HG02678 (cell line): ENCODE measurements around the gene TMC2.

ENCODE experiments used
- ATAC-seq: cut with Tn5 transposase; IDR thresholded peaks from one replicate; pipeline ENCODE4 v1.9.1; 2021; ENCODE audit warnings: mild to moderate bottlenecking, moderate library complexity; ENCODE audit not compliant: unreplicated experiment

The TMC2 gene

GRCh38 chr20:2619337-2619736, 83.0 kb downstream of the TMC2 start:
- ATAC-seq, result no peak

- no peak for ATAC-seq
Observed at GRCh38 chr20:2619961-2620595, 83.7 kb downstream of the TMC2 start.

- ATAC-seq, result no peak
Observed at GRCh38 chr20:2624190-2624589, 87.8 kb downstream of the TMC2 start.

GRCh38 chr20:2625062-2625461, 88.7 kb downstream of the TMC2 start:
- no peak for ATAC-seq

- no peak for ATAC-seq
Observed at GRCh38 chr20:2626853-2627541, 90.6 kb downstream of the TMC2 start.

- no peak for ATAC-seq
Observed at GRCh38 chr20:2631228-2631627, 94.9 kb downstream of the TMC2 start.

GRCh38 chr20:2633381-2633780, 97.0 kb downstream of the TMC2 start:
- ATAC-seq, result no peak

- ATAC-seq, result no peak
Observed at GRCh38 chr20:2637246-2637645, 100.9 kb downstream of the TMC2 start.

GRCh38 chr20:2640260-2640659, 103.9 kb downstream of the TMC2 start:
- ATAC-seq, result no peak

GRCh38 chr20:2640899-2641298, 104.5 kb downstream of the TMC2 start:
- no peak for ATAC-seq

GRCh38 chr20:2643708-2644107, 107.3 kb downstream of the TMC2 start:
- no peak for ATAC-seq

GRCh38 chr20:2651772-2652723, 115.7 kb downstream of the TMC2 start, which contains the start of gene NOP56:
Gene NOP56 (plus strand): TSS chr20:2652632. CDS start chr20:2652661, 29 bp downstream.
- ATAC-seq, result peak; percentile 85

- ATAC-seq, result peak; percentile 44
Observed at GRCh38 chr20:2652724-2653555, 116.6 kb downstream of the TMC2 start.

GRCh38 chr20:2653556-2654383, 117.4 kb downstream of the TMC2 start:
- ATAC-seq, result no peak

- ATAC-seq, result no peak
Observed at GRCh38 chr20:2654384-2654822, 118.0 kb downstream of the TMC2 start.

GRCh38 chr20:2654831-2655230, 118.5 kb downstream of the TMC2 start:
- no peak for ATAC-seq

GRCh38 chr20:2655331-2656116, 119.2 kb downstream of the TMC2 start:
- ATAC-seq, result no peak

- ATAC-seq, result no peak
Observed at GRCh38 chr20:2656471-2657117, 120.2 kb downstream of the TMC2 start.
